Activated CD8-positive, alpha-beta memory T cell treated with anti-CD3 and anti-CD28 coated beads for 1 hour (primary cell): ENCODE results near the gene GGT5.

ENCODE experiments used
- DNase-seq, 2 donors: peaks; one replicate each; pipeline ENCODE4 v3.0.0-alpha.2; 2020; ENCODE audit warnings: low read depth in 1 of 2; ENCODE audit errors: extremely low read depth in 1 of 2

GGT5 gene

DNA sequence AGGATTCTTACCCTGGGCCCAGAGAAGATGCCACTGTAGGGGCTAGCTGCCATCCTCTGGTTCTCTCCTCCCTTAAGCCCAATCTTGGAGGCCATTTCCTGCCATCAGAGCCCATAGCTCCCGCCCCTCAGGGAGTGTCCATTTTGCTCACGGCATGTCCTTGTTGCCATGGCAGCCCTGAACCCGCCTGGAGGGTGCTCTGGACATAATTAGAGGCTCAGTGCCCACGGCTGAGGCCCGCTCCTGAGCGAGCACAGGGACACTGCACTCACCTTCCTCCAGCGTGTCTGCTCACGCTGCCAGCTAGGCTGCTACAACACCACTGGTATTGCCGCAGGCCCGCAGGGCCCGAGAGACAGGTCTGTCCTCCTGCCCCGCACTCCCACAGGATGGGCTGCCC, 74.7 kb downstream of the GGT5 start:
- DNase-seq = no peak
